GM23338 (cell line): ENCODE data around the gene SETDB1.

Source experiments
- EZH2 ChIP-seq: fragments of 200-600 bp; sonication (generic); IDR thresholded peaks from one replicate; pipeline ENCODE4 v1.8.0; 2017; ENCODE audit warnings: antibody characterized with exemption, mild to moderate bottlenecking, low read depth; ENCODE audit not compliant: unreplicated experiment
- EZH2phosphoT487 ChIP-seq: fragments of 200-600 bp; sonication (generic); IDR thresholded peaks from one replicate; pipeline ENCODE4 v1.8.1; 2018; ENCODE audit warnings: antibody characterized with exemption; ENCODE audit not compliant: unreplicated experiment
- TF ChIP-seq, protein P1 (sequence below), 2 experiments: fragments of 200-600 bp in 1 of 2; sonication (generic) in 1 of 2; conservative IDR thresholded peaks; 2 replicates each; pipeline versions ENCODE4 v1.5.1 to v1.6.1; 2016 to 2017; ENCODE audit warnings: antibody characterized with exemption in 2 of 2, low read depth in 2 of 2, mild to moderate bottlenecking in 2 of 2, moderate library complexity in 1 of 2
- TF ChIP-seq, protein P2 (sequence below): IDR thresholded peaks from one replicate; pipeline ENCODE4 v1.6.1; 2018; ENCODE audit warnings: antibody characterized with exemption; ENCODE audit not compliant: unreplicated experiment

DNA sequence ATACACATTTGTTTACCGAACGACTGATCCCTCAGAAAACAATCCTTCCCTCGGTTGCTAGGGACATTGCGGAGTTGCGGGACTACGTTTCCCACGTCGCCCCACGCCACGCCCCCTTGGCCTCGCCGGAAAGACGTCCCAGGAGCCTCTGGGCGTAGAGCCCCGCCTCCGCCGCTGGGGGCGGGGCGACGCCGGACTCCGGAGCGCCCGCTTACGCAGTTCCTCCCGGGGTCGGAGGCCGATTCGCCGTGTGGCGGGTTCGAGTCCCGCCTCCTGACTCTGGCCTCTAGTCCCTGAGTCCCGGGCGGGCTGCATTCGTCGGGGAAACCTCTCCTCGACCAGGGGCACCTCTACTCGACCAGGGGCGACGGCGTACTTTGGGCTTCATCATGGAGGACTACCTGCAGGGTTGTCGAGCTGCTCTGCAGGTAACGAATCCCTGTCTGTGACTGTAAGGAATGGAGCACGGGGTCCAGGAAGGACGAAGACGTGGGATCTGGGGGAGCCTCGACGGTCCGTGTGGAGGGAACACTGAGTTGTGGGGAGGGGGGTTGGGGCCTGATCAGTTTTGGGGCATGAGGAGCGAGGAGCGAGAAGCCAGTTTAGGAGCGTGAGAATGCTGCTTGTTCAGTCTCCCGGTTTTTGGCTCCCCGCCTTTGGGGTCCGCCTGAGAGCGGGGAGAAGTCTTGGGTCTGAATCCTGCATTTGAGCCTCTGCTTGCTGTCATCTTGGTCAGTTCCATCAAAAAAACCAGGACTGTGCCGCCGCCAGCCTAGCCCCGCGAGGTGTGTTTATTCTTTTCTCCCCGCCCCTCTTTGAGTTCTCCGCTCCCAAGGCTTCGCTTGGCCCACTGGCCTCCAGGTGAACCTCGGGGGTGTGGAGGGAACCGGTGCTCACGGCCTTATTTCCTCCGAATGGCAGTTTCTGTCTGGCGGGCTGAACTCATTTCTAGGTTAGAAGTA, 82.4 kb downstream of the SETDB1 start, which contains the start of gene PRUNE1:
- TF ChIP-seq, protein P1, sequence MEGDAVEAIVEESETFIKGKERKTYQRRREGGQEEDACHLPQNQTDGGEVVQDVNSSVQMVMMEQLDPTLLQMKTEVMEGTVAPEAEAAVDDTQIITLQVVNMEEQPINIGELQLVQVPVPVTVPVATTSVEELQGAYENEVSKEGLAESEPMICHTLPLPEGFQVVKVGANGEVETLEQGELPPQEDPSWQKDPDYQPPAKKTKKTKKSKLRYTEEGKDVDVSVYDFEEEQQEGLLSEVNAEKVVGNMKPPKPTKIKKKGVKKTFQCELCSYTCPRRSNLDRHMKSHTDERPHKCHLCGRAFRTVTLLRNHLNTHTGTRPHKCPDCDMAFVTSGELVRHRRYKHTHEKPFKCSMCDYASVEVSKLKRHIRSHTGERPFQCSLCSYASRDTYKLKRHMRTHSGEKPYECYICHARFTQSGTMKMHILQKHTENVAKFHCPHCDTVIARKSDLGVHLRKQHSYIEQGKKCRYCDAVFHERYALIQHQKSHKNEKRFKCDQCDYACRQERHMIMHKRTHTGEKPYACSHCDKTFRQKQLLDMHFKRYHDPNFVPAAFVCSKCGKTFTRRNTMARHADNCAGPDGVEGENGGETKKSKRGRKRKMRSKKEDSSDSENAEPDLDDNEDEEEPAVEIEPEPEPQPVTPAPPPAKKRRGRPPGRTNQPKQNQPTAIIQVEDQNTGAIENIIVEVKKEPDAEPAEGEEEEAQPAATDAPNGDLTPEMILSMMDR (conservative IDR thresholded peaks at IDR 0.05; ENCODE audit: low read depth in 2 of 2), result no peak
- TF ChIP-seq EZH2 (no peak), EZH2phosphoT487 (no peak)
- TF ChIP-seq, protein P2, sequence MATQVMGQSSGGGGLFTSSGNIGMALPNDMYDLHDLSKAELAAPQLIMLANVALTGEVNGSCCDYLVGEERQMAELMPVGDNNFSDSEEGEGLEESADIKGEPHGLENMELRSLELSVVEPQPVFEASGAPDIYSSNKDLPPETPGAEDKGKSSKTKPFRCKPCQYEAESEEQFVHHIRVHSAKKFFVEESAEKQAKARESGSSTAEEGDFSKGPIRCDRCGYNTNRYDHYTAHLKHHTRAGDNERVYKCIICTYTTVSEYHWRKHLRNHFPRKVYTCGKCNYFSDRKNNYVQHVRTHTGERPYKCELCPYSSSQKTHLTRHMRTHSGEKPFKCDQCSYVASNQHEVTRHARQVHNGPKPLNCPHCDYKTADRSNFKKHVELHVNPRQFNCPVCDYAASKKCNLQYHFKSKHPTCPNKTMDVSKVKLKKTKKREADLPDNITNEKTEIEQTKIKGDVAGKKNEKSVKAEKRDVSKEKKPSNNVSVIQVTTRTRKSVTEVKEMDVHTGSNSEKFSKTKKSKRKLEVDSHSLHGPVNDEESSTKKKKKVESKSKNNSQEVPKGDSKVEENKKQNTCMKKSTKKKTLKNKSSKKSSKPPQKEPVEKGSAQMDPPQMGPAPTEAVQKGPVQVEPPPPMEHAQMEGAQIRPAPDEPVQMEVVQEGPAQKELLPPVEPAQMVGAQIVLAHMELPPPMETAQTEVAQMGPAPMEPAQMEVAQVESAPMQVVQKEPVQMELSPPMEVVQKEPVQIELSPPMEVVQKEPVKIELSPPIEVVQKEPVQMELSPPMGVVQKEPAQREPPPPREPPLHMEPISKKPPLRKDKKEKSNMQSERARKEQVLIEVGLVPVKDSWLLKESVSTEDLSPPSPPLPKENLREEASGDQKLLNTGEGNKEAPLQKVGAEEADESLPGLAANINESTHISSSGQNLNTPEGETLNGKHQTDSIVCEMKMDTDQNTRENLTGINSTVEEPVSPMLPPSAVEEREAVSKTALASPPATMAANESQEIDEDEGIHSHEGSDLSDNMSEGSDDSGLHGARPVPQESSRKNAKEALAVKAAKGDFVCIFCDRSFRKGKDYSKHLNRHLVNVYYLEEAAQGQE, result no peak
